Mammary epithelial cell (primary cell): Measurements from ENCODE around the gene PFN3.

Experiments
- CTCF ChIP-seq, 2 donors: IDR thresholded peaks in 1 of 2; conservative IDR thresholded peaks in 1 of 2; 2 replicates each; pipeline ENCODE4 v1.5.1; 2011 to 2012; ENCODE audit warnings: inconsistent platforms in 2 of 2, low read length in 2 of 2, mild to moderate bottlenecking in 2 of 2, control low read depth in 1 of 2, low read depth in 1 of 2; ENCODE audit not compliant: insufficient read depth in 1 of 2; ENCODE audit errors: extremely low read depth in 1 of 2
- EZH2 ChIP-seq: IDR thresholded peaks from 2 replicates; pipeline ENCODE4 v1.6.1; 2012; ENCODE audit warnings: low read length, inconsistent platforms, borderline replicate concordance

- TF ChIP-seq CTCF (conservative IDR thresholded peaks at IDR 0.05 in 1 of 2, IDR thresholded peaks at IDR 0.05 in 1 of 2; ENCODE audit: extremely low read depth in 1 of 2, insufficient read depth in 1 of 2, low read depth in 1 of 2, low read length in 2 of 2) (no peak), EZH2 (no peak)
Observed at GRCh38 chr5:177419046-177419445, 18.6 kb upstream of the PFN3 start.
